ENCODE data around the gene AMBRA1.

GRCh38 chr11:46361283-46362155 is 232.3 kb downstream of the AMBRA1 start:
- TF ChIP-seq CTCF (conservative IDR thresholded peaks at IDR 0.05; ENCODE audit: low read length) (no peak), EZH2phosphoT487 (IDR thresholded peaks at IDR 0.05; ENCODE audit: borderline replicate concordance, low read depth, low read length) (no peak)
